ENCODE data around the gene P2RX2. TPM values are rescaled to one million over a fixed set of nuclear protein-coding genes. Genes with fewer than 3 reads are reported as not detected.

Gene P2RX2
- total RNA-seq, 1 donor from 2014 or later = not detected

- TF ChIP-seq EZH2 (IDR thresholded peaks at IDR 0.05; ENCODE audit: insufficient read depth, low read length) (no peak), CTCF (IDR thresholded peaks at IDR 0.05; ENCODE audit: insufficient read depth, low read depth, low read length) (no peak)
- Histone ChIP-seq H3K4me1 (ENCODE audit: insufficient read depth, low read length) (no peaks in the 10 kb centered on the region), H3K4me3 (ENCODE audit: insufficient read depth, low read depth, low read length) (peak overlapping the region; percentile 17), H3K9me3 (ENCODE audit: insufficient read depth, low read depth, low read length) (peaks cover 16% of the 10 kb centered on the region), H3K36me3 (ENCODE audit: insufficient read depth, low read length) (no peaks in the 10 kb centered on the region), H3K4me2 (ENCODE audit: low read length) (peak overlapping the region; percentile 81), H3K27me3 (ENCODE audit: insufficient read depth, low read length) (peaks cover 33% of the 10 kb centered on the region), H2AFZ (ENCODE audit: low read depth, low read length) (peak overlapping the region; percentile 64), H4K20me1 (ENCODE audit: insufficient read depth, low read length) (peaks cover 3% of the 10 kb centered on the region), H3K27ac (ENCODE audit: low read depth, low read length) (no peak overlapping the region), H3K79me2 (ENCODE audit: insufficient read depth, low read length) (no peaks in the 10 kb centered on the region), H3K9ac (ENCODE audit: low read length) (no peak overlapping the region)
- Mint-ChIP-seq H3K9me3 (ENCODE audit: unreplicated experiment) (peaks cover 8% of the 10 kb centered on the region), H3K36me3 (ENCODE audit: low read depth, unreplicated experiment) (no peaks in the 10 kb centered on the region), H3K27me3 (ENCODE audit: low read depth, unreplicated experiment) (peaks cover 63% of the 10 kb centered on the region), H3K4me1 (ENCODE audit: low read depth, unreplicated experiment) (peaks cover 7% of the 10 kb centered on the region), H3K27ac (ENCODE audit: unreplicated experiment) (no peak overlapping the region), H3K4me3 (ENCODE audit: unreplicated experiment) (no peak overlapping the region)
- FAIRE-seq (no peak), DNase-seq (ENCODE audit: low read depth) (no peak)
Observed at GRCh38 chr12:132610866-132611602, 7.5 kb upstream of the P2RX2 start.

GRCh38 chr12:132611620-132612019 lies 7.0 kb upstream of the P2RX2 start:
- no peak overlapping the region for H3K4me3 ChIP-seq (ENCODE audit: insufficient read depth, low read depth, low read length)
- TF ChIP-seq EZH2 (IDR thresholded peaks at IDR 0.05; ENCODE audit: insufficient read depth, low read length) = no peak
- TF ChIP-seq CTCF (IDR thresholded peaks at IDR 0.05; ENCODE audit: insufficient read depth, low read depth, low read length) = no peak
- Mint-ChIP-seq H3K4me1 (ENCODE audit: low read depth, unreplicated experiment) (peaks cover 7% of the 10 kb centered on the region), H3K27ac (ENCODE audit: unreplicated experiment) (no peak overlapping the region), H3K27me3 (ENCODE audit: low read depth, unreplicated experiment) (peaks cover 63% of the 10 kb centered on the region), H3K36me3 (ENCODE audit: low read depth, unreplicated experiment) (no peaks in the 10 kb centered on the region), H3K9me3 (ENCODE audit: unreplicated experiment) (peaks cover 8% of the 10 kb centered on the region), H3K4me3 (ENCODE audit: unreplicated experiment) (no peak overlapping the region)
- no peak overlapping the region for H2AFZ ChIP-seq (ENCODE audit: low read depth, low read length)
- peaks cover 29% of the 10 kb centered on the region for H3K27me3 ChIP-seq (ENCODE audit: insufficient read depth, low read length)
- FAIRE-seq = no peak
- no peaks in the 10 kb centered on the region for H3K4me1 ChIP-seq (ENCODE audit: insufficient read depth, low read length)
- H3K4me2 ChIP-seq (ENCODE audit: low read length) = no peak overlapping the region
- peaks cover 20% of the 10 kb centered on the region for H3K9me3 ChIP-seq (ENCODE audit: insufficient read depth, low read depth, low read length)
- H3K9ac ChIP-seq (ENCODE audit: low read length) = no peak overlapping the region
- no peaks in the 10 kb centered on the region for H3K36me3 ChIP-seq (ENCODE audit: insufficient read depth, low read length)
- no peak overlapping the region for H3K27ac ChIP-seq (ENCODE audit: low read depth, low read length)
- peaks cover 3% of the 10 kb centered on the region for H4K20me1 ChIP-seq (ENCODE audit: insufficient read depth, low read length)
- no peaks in the 10 kb centered on the region for H3K79me2 ChIP-seq (ENCODE audit: insufficient read depth, low read length)
- DNase-seq (ENCODE audit: low read depth) = no peak

DNA sequence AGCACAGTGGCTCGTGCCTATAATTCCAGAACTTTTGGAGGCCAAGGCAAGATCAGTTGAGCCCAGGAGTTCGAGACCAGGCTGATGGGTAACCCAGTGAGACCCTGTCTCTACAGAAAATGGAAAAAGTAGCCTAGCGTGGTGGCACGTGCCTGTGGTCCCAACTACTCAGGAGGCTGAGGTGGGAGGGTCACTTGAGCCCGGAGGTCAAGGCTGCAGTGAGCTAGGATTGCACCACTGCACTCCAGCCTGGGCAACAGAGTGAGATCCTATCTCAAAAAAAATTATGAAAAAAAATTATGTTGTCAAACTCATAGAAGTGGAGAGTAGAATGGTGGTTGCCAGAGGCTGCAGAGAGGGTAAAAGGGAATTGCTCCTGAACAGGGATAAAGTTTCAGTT lies 4.5 kb upstream of the P2RX2 start:
- no peak overlapping the region for H3K4me3 ChIP-seq (ENCODE audit: insufficient read depth, low read depth, low read length)
- no peaks in the 10 kb centered on the region for H3K36me3 ChIP-seq (ENCODE audit: insufficient read depth, low read length)
- H3K79me2 ChIP-seq (ENCODE audit: insufficient read depth, low read length) = no peaks in the 10 kb centered on the region
- peaks cover 3% of the 10 kb centered on the region for H4K20me1 ChIP-seq (ENCODE audit: insufficient read depth, low read length)
- no peak overlapping the region for H3K4me3 Mint-ChIP-seq (ENCODE audit: unreplicated experiment)
- H3K9ac ChIP-seq (ENCODE audit: low read length) = no peak overlapping the region
- no peaks in the 10 kb centered on the region for H3K4me1 ChIP-seq (ENCODE audit: insufficient read depth, low read length)
- H3K9me3 ChIP-seq (ENCODE audit: insufficient read depth, low read depth, low read length) = peaks cover 32% of the 10 kb centered on the region
- FAIRE-seq (no peak), DNase-seq (ENCODE audit: low read depth) (no peak)
- H3K27me3 Mint-ChIP-seq (ENCODE audit: low read depth, unreplicated experiment) = peaks cover 56% of the 10 kb centered on the region
- H3K36me3 Mint-ChIP-seq (ENCODE audit: low read depth, unreplicated experiment) = no peaks in the 10 kb centered on the region
- H3K27me3 ChIP-seq (ENCODE audit: insufficient read depth, low read length) = peaks cover 36% of the 10 kb centered on the region
- H3K4me2 ChIP-seq (ENCODE audit: low read length) = no peak overlapping the region
- no peak overlapping the region for H3K27ac Mint-ChIP-seq (ENCODE audit: unreplicated experiment)
- TF ChIP-seq EZH2 (IDR thresholded peaks at IDR 0.05; ENCODE audit: insufficient read depth, low read length) (no peak), CTCF (IDR thresholded peaks at IDR 0.05; ENCODE audit: insufficient read depth, low read depth, low read length) (no peak)
- H3K9me3 Mint-ChIP-seq (ENCODE audit: unreplicated experiment) = peaks cover 10% of the 10 kb centered on the region
- H3K4me1 Mint-ChIP-seq (ENCODE audit: low read depth, unreplicated experiment) = no peaks in the 10 kb centered on the region
- no peak overlapping the region for H2AFZ ChIP-seq (ENCODE audit: low read depth, low read length)
- no peak overlapping the region for H3K27ac ChIP-seq (ENCODE audit: low read depth, low read length)

Measured in astrocyte (in vitro differentiated cells and primary cell).